Activated T-cell treated with anti-CD3 and anti-CD28 coated beads, Interleukin-2, amount 50 U/mL, for 4 hours (primary cell): ENCODE data around the gene PEAK1. TPM values are rescaled to one million over a fixed set of nuclear protein-coding genes. Genes with fewer than 3 reads are reported as not detected.

Experiments used
- ATAC-seq, 2 donors: fragments of 200-7000 bp; cut with Tn5 transposase; one replicate each; pipeline ENCODE4 v1.10.0; 2021
- DNase-seq: peaks from one replicate; pipeline ENCODE4 v3.0.0-alpha.2; 2020
- H3K27me3 Mint-ChIP-seq: one replicate; pipeline ENCODE4 v1.8.0; 2021; ENCODE audit warnings: low read depth, mixed read lengths
- H3K36me3 Mint-ChIP-seq: one replicate; pipeline ENCODE4 v1.8.0; 2022; ENCODE audit warnings: mixed read lengths; ENCODE audit not compliant: insufficient read depth
- H3K4me1 Mint-ChIP-seq: one replicate; pipeline ENCODE4 v1.8.0; 2021; ENCODE audit warnings: low read depth, mixed read lengths
- H3K4me3 Mint-ChIP-seq: one replicate; pipeline ENCODE4 v1.8.0; 2021; ENCODE audit warnings: mild to moderate bottlenecking, moderate library complexity, mixed read lengths
- H3K9me3 Mint-ChIP-seq: one replicate; pipeline ENCODE4 v1.8.0; 2021; ENCODE audit warnings: mixed read lengths
- total RNA-seq, 3 donors: library from RNA; stranded (reverse); gene quantifications; one replicate each; pipeline ENCODE4 v1.2.1, GENCODE V29; 2021

Gene PEAK1
- total RNA-seq, 3 donors from 2014 or later = 15.5 to 23.1 (median 21.2) TPM

- H3K4me1 Mint-ChIP-seq = peaks cover 35% of the 10 kb centered on the region
- DNase-seq (peak; percentile 90), ATAC-seq (peak; percentile 99)
- peak within 1 kb of the TSS; percentile 85 for H3K4me3 Mint-ChIP-seq
- H3K27me3 Mint-ChIP-seq = peaks cover 5% of the 10 kb centered on the region
- peaks cover 2% of the 10 kb centered on the region for H3K36me3 Mint-ChIP-seq
- no peaks in the 10 kb centered on the region for H3K9me3 Mint-ChIP-seq
Measured at GRCh38 chr15:77070495-77071304, 349.2 kb downstream of the PEAK1 start, which contains the start of gene TSPAN3. TSS of gene TSPAN3 (minus strand) at chr15:77071109. CDS start at chr15:77070954, 155 bp downstream.

- ATAC-seq = no peak
- Mint-ChIP-seq H3K27me3 (no peaks in the 10 kb centered on the region), H3K4me1 (peaks cover 35% of the 10 kb centered on the region), H3K36me3 (peaks cover 2% of the 10 kb centered on the region), H3K9me3 (no peaks in the 10 kb centered on the region), H3K4me3 (peak overlapping the region; percentile 85)
- DNase-seq = no peak
Measured at GRCh38 chr15:77070180-77070494, 349.8 kb downstream of the PEAK1 start.

GRCh38 chr15:77069521-77070121, 350.3 kb downstream of the PEAK1 start:
- peak overlapping the region; percentile 85 for H3K4me3 Mint-ChIP-seq
- H3K27me3 Mint-ChIP-seq = no peaks in the 10 kb centered on the region
- ATAC-seq = no peak
- DNase-seq = no peak
- no peaks in the 10 kb centered on the region for H3K9me3 Mint-ChIP-seq
- H3K4me1 Mint-ChIP-seq = peaks cover 40% of the 10 kb centered on the region
- peaks cover 2% of the 10 kb centered on the region for H3K36me3 Mint-ChIP-seq

DNA sequence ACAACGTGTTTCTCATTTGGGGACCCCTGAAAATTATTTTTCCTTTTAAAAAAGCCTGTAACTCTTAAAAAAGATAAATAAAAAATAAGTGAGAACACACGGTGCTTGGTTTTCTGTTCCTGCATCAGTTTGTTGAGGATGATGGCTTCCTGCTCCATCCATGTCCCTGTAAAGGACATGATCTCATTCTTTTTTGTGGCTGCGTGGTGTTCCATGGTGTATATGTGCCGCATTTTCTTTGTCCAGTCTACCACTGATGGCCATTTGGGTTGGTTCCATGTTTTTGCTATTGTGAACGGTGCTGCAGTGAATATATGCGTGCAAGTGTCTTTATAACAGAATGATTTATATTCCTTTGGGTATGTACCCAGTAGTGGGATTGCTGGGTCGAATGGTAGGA, 351.3 kb downstream of the PEAK1 start:
- ATAC-seq (no peak), DNase-seq (no peak)
- Mint-ChIP-seq H3K4me3 (peak overlapping the region; percentile 21), H3K9me3 (no peaks in the 10 kb centered on the region), H3K36me3 (peaks cover 4% of the 10 kb centered on the region), H3K4me1 (peaks cover 44% of the 10 kb centered on the region), H3K27me3 (no peaks in the 10 kb centered on the region)

- Mint-ChIP-seq H3K9me3 (no peaks in the 10 kb centered on the region), H3K4me1 (peaks cover 44% of the 10 kb centered on the region), H3K36me3 (peaks cover 4% of the 10 kb centered on the region), H3K4me3 (no peak overlapping the region), H3K27me3 (no peaks in the 10 kb centered on the region)
- no peak for DNase-seq
- ATAC-seq = no peak
Measured at GRCh38 chr15:77067691-77068367, 352.1 kb downstream of the PEAK1 start.

DNA sequence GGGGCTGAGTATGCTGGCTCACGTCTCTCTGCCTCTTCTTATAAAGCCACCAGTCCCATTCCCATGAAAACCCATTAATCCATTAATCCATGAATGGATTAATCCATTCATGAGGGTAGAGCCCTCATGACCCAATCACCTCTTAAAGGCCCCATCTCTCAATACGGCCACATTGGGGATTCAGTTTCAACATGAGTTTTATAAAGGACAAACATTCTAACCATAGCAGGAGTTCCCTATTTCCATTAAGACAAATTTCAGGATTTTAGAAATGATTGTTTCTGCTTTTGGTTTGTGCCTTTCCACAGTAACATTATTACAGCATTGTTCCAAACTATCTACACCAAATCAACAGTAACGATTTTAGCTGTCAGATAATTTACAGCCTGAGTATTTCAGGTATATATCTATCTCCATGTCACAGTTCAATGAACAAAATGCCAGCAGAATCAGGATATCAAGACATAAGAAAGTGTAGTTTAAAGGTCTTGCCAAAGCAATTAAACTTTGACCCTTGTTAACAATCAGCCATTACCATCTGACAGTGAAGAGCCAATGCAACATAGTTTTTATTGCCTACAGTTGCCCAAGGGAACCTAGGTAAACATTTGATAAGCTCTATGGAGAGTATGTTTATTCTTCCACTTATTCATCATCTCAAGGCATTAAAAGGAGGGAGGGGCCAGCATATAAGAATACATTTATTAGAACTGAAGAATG, 352.8 kb downstream of the PEAK1 start:
- no peak for ATAC-seq
- H3K4me3 Mint-ChIP-seq = peak overlapping the region; percentile 6
- peaks cover 43% of the 10 kb centered on the region for H3K4me1 Mint-ChIP-seq

GRCh38 chr15:77064539-77065308, 355.2 kb downstream of the PEAK1 start:
- H3K36me3 Mint-ChIP-seq = peaks cover 4% of the 10 kb centered on the region
- no peaks in the 10 kb centered on the region for H3K27me3 Mint-ChIP-seq
- H3K4me1 Mint-ChIP-seq = peaks cover 45% of the 10 kb centered on the region
- DNase-seq (no peak), ATAC-seq (no peak)
- H3K4me3 Mint-ChIP-seq = no peak overlapping the region
- no peaks in the 10 kb centered on the region for H3K9me3 Mint-ChIP-seq

More for the DNA sequence above, 352.8 kb downstream of the PEAK1 start:
- Mint-ChIP-seq H3K36me3 (peaks cover 4% of the 10 kb centered on the region), H3K9me3 (no peaks in the 10 kb centered on the region), H3K27me3 (no peaks in the 10 kb centered on the region)
- DNase-seq = no peak

- Mint-ChIP-seq H3K36me3 (peaks cover 4% of the 10 kb centered on the region), H3K9me3 (no peaks in the 10 kb centered on the region), H3K4me3 (no peak overlapping the region), H3K27me3 (no peaks in the 10 kb centered on the region), H3K4me1 (peaks cover 45% of the 10 kb centered on the region)
- ATAC-seq (no peak), DNase-seq (no peak)
Measured at GRCh38 chr15:77064063-77064462, 355.8 kb downstream of the PEAK1 start.

DNA sequence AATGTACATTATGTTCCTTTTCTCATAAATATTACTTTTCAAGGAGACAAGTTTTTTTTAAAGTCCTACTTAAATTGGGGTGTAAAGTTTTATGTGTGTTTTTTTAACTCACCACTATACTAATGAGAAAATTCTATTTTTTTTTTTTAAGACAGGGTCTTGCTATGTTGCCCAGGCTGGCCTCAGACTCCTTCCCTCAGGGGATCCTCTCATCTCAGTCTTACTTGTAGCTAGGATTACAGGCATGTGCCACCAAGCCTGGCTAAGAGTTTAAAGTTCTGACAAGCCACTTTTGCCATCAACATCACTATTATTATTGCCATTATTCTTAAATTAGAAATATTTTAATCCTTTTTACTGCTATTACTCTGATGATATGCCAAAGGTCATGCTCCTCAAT, 356.7 kb downstream of the PEAK1 start:
- Mint-ChIP-seq H3K36me3 (peaks cover 2% of the 10 kb centered on the region), H3K4me1 (peaks cover 43% of the 10 kb centered on the region), H3K4me3 (no peak overlapping the region), H3K27me3 (no peaks in the 10 kb centered on the region), H3K9me3 (no peaks in the 10 kb centered on the region)
- DNase-seq (no peak), ATAC-seq (no peak)

- DNase-seq = no peak
- H3K36me3 Mint-ChIP-seq = peaks cover 2% of the 10 kb centered on the region
- ATAC-seq = no peak
- H3K4me1 Mint-ChIP-seq = peaks cover 36% of the 10 kb centered on the region
- H3K4me3 Mint-ChIP-seq = no peak overlapping the region
- H3K9me3 Mint-ChIP-seq = no peaks in the 10 kb centered on the region
- no peaks in the 10 kb centered on the region for H3K27me3 Mint-ChIP-seq
Measured at GRCh38 chr15:77060546-77060945, 359.4 kb downstream of the PEAK1 start.

GRCh38 chr15:77059786-77060361, 360.0 kb downstream of the PEAK1 start:
- no peak overlapping the region for H3K4me3 Mint-ChIP-seq
- H3K27me3 Mint-ChIP-seq = no peaks in the 10 kb centered on the region
- H3K9me3 Mint-ChIP-seq = no peaks in the 10 kb centered on the region
- DNase-seq (no peak), ATAC-seq (peak in 1 of 2 donors; percentile 46)
- peaks cover 2% of the 10 kb centered on the region for H3K36me3 Mint-ChIP-seq
- H3K4me1 Mint-ChIP-seq = peaks cover 33% of the 10 kb centered on the region

DNA sequence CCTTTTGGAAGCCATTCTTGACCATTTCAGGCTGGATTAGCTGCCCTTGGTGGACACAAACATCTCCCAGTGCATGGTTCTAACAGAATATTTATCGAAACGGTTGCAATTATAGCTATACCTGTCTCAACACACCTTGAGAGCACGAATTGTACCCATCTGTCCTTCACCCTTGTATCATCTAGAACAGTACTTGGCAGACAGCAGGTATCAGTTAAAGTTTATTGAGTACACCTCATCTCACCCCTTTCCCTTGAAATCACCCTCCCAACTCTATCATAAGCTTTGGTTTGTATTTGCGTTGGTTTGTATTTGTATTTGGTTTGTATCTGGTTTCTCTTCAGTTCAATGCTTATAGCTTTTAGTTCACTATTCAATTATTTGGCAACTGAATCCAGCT, 361.4 kb downstream of the PEAK1 start:
- DNase-seq (no peak), ATAC-seq (no peak)
- no peaks in the 10 kb centered on the region for H3K36me3 Mint-ChIP-seq
- no peaks in the 10 kb centered on the region for H3K27me3 Mint-ChIP-seq
- H3K4me3 Mint-ChIP-seq = no peak overlapping the region
- no peaks in the 10 kb centered on the region for H3K9me3 Mint-ChIP-seq
- H3K4me1 Mint-ChIP-seq = peaks cover 31% of the 10 kb centered on the region

- Mint-ChIP-seq H3K9me3 (no peaks in the 10 kb centered on the region), H3K27me3 (no peaks in the 10 kb centered on the region), H3K4me3 (no peak overlapping the region), H3K4me1 (peaks cover 31% of the 10 kb centered on the region), H3K36me3 (no peaks in the 10 kb centered on the region)
- ATAC-seq (no peak), DNase-seq (no peak)
Measured at GRCh38 chr15:77057685-77058084, 362.2 kb downstream of the PEAK1 start.
